ENCODE measurements around the gene HOXC6. TPM values are rescaled to one million over a fixed set of nuclear protein-coding genes. Genes with fewer than 3 reads are reported as not detected.

HOXC6 gene
- polyA plus RNA-seq, 3 donors: not detected

DNA sequence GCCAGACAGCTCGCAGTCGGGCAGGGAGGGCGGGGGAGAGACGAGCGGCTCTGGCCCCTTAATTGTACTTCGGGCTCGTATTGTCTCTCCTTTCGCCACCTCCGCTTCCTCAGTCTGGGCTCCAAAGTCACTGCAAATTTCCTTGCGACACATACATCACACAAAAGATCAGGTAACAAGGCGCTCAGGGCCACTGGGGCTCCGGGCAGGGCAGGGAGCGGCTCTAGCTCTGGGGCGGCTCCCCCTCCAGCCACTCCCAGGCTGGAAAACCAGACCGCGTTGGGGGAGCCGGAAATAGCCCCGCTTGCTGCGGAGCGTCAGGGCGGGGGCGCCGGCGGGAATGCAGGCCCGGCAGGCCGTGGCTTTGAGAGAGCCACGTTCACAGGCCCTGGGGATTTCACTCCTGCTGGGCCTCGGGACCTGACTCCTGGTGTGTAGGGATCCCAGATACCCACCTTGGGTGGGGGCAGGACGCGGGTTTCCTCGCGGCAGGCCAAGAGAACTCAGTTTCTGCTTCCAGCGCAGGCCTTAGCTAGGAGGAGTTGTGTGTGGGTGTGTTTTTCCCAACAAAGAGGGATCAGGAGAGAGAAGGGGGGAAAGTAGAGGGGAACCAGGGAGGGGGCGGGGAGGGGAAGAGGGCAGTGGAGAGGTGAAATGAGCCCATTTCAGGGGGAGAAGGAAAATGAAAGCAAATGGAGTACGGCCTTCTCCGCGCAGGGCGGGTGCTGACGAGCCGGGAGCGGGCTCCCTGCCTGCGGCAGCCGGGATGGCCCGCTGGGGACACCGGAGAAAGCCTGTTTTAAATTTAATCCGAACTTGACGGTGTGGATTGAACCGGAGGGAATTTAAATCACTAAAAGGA is 32.6 kb upstream of the HOXC6 start:
- Histone ChIP-seq H3K79me2 (ENCODE audit: insufficient read depth, low read length) (no peaks in the 10 kb centered on the region), H3K27ac (ENCODE audit: low read depth in 1 of 2, low read length in 2 of 2) (no peak overlapping the region), H3K4me2 (replicated peaks; ENCODE audit: extremely low read depth, low read length, poor library complexity, severe bottlenecking) (peak overlapping the region; percentile 83), H3K27me3 (ENCODE audit: control insufficient read depth in 2 of 2, insufficient read depth in 2 of 2, low read length in 2 of 2) (peaks cover 92 to 100% of the 10 kb centered on the region in 2 donors), H3K4me3 (replicated peaks in 1 of 3; ENCODE audit: low read depth in 2 of 3, low read length in 3 of 3) (peak overlapping the region; percentile 32 to 78 (median 38)), H2AFZ (ENCODE audit: insufficient read depth, low read depth, low read length, poor library complexity, severe bottlenecking) (peak overlapping the region; percentile 75), H4K20me1 (ENCODE audit: insufficient read depth, low read length) (no peaks in the 10 kb centered on the region), H3K9me3 (replicated peaks in 1 of 2; ENCODE audit: control insufficient read depth in 1 of 2, insufficient read depth in 1 of 2, low read length in 2 of 2) (peaks cover 6 to 65% of the 10 kb centered on the region in 2 donors), H3K4me1 (ENCODE audit: control insufficient read depth in 1 of 2, insufficient read depth in 2 of 2, low read length in 2 of 2) (peaks cover 15 to 30% of the 10 kb centered on the region in 2 donors), H3K36me3 (replicated peaks in 1 of 2; ENCODE audit: control insufficient read depth in 1 of 2, insufficient read depth in 2 of 2, low read length in 2 of 2) (no peaks in the 10 kb centered on the region), H3K9ac (ENCODE audit: insufficient read depth, low read length, poor library complexity, severe bottlenecking) (peak overlapping the region; percentile 30)
- intact Hi-C loops (cut with micrococcal nuclease): loop anchor here in 1 of 2 donors (5.0 kb wide), 1 partner anchor 43 kb away; the partner anchor contains the start of gene HOXC12
- DNase-seq: no peak
- peaks cover 97 to 100% (median 100%) of the 10 kb centered on the region in 3 donors for H3K27me3 Mint-ChIP-seq (ENCODE audit: low read depth in 3 of 3)
- H3K4me3 Mint-ChIP-seq: peak overlapping the region; percentile 83 to 95
- 0% methylated on average over 48 of the region's 48 CpGs for WGBS (ENCODE audit: insufficient coverage)
- H3K27ac Mint-ChIP-seq: peak overlapping the region in 1 of 7 donors; percentile 20
- peaks cover 27% of the 10 kb centered on the region for H3K4me1 Mint-ChIP-seq
- peaks cover 3 to 19% of the 10 kb centered on the region in 2 donors for H3K36me3 Mint-ChIP-seq
- peaks cover 2 to 69% (median 39%) of the 10 kb centered on the region in 7 donors for H3K9me3 Mint-ChIP-seq
- TF ChIP-seq CTCF (IDR thresholded peaks at IDR 0.05): no peak

DNA sequence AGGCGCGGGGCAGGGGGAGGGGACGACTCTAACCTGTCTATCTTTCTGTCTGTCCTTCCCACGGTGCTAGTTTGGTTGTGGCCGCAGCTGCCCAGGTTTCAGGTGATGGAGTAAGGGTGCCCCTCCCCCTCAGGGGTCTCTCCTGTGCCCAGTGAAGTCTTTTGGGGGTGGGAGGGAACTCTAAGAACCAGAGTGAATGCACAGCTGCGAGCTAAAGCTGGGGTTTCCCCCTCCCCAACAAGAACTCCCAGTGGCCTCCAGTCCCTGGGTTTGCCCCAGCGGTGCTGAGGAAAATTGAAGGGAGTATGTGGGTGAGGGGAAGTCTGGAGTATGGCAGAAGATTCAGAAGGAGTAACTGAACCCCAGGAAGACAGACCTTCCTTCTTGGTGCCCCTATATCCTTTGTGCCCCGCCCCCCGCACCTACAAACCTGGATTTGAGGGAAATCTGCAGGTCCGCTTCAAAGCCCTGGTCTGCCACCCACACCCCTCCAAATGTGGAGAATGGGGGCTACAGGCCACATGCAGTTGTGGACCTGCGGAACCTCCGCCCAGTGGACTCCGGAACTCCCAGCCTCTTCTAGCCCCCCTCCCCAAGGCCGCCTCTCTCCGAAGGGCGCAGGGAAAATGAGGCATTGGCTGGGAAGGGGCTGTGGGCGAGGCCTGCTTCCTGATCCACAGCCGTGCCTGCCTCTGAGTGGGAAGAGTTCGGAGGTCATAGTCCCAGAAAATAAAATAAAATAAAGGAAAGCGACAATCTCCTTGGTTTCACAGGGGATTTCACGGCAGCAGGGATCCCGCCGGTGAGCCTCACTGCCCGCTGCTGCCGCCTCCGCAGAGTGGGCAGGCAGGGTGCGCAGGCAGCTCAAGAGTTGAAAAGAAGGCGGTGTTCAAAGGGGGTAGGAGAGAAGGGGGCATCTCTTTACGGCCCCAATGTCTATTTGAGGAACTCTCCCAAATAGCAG is 31.7 kb upstream of the HOXC6 start:
- H3K36me3 Mint-ChIP-seq: peaks cover 3 to 19% of the 10 kb centered on the region in 2 donors
- H3K4me2 ChIP-seq (replicated peaks; ENCODE audit: extremely low read depth, low read length, poor library complexity, severe bottlenecking): peak overlapping the region; percentile 83
- intact Hi-C loops (cut with micrococcal nuclease): loop anchor here in 1 of 2 donors (5.0 kb wide), 1 partner anchor 44 kb away; the partner anchor contains the start of gene HOXC12
- H3K27me3 ChIP-seq (ENCODE audit: control insufficient read depth in 2 of 2, insufficient read depth in 2 of 2, low read length in 2 of 2): peaks cover 92 to 100% of the 10 kb centered on the region in 2 donors
- H3K27ac ChIP-seq (ENCODE audit: low read depth in 1 of 2, low read length in 2 of 2): no peak overlapping the region
- no peak for DNase-seq
- H3K4me3 Mint-ChIP-seq: peak overlapping the region; percentile 83 to 95
- peaks cover 2 to 69% (median 39%) of the 10 kb centered on the region in 7 donors for H3K9me3 Mint-ChIP-seq
- peaks cover 97 to 100% (median 100%) of the 10 kb centered on the region in 3 donors for H3K27me3 Mint-ChIP-seq (ENCODE audit: low read depth in 3 of 3)
- H3K4me1 Mint-ChIP-seq: peaks cover 27% of the 10 kb centered on the region
- H3K4me3 ChIP-seq (replicated peaks in 1 of 3; ENCODE audit: low read depth in 2 of 3, low read length in 3 of 3): peak overlapping the region in 2 of 3 experiments; percentile 38 to 78
- no peaks in the 10 kb centered on the region for H4K20me1 ChIP-seq (ENCODE audit: insufficient read depth, low read length)
- peaks cover 15 to 30% of the 10 kb centered on the region in 2 donors for H3K4me1 ChIP-seq (ENCODE audit: control insufficient read depth in 1 of 2, insufficient read depth in 2 of 2, low read length in 2 of 2)
- no peak overlapping the region for H3K9ac ChIP-seq (ENCODE audit: insufficient read depth, low read length, poor library complexity, severe bottlenecking)
- H3K9me3 ChIP-seq (replicated peaks in 1 of 2; ENCODE audit: control insufficient read depth in 1 of 2, insufficient read depth in 1 of 2, low read length in 2 of 2): peaks cover 4 to 66% of the 10 kb centered on the region in 2 donors
- H2AFZ ChIP-seq (ENCODE audit: insufficient read depth, low read depth, low read length, poor library complexity, severe bottlenecking): peak overlapping the region; percentile 75
- no peak overlapping the region for H3K27ac Mint-ChIP-seq
- no peak for TF ChIP-seq CTCF (IDR thresholded peaks at IDR 0.05)
- WGBS (ENCODE audit: insufficient coverage): 18% methylated on average over 8 of the region's 29 CpGs
- H3K79me2 ChIP-seq (ENCODE audit: insufficient read depth, low read length): no peaks in the 10 kb centered on the region
- H3K36me3 ChIP-seq (replicated peaks in 1 of 2; ENCODE audit: control insufficient read depth in 1 of 2, insufficient read depth in 2 of 2, low read length in 2 of 2): no peaks in the 10 kb centered on the region

Data from CD14-positive monocyte (primary cell).